ENCODE results near the gene MRTFA.
"Not testable (repeated sequence)": the region's sequence is repeated elsewhere in the genome, so short reads cannot be mapped to it uniquely, and the experiment has no call there.

MRTFA gene

GRCh38 chr22:40625794-40626193 is 10.7 kb downstream of the MRTFA start:
- not testable (repeated sequence) for DNase-seq

- DNase-seq: not testable (repeated sequence)
Measured at GRCh38 chr22:40625281-40625680, 11.2 kb downstream of the MRTFA start.

- DNase-seq: no peak
Measured at GRCh38 chr22:40624770-40625169, 11.7 kb downstream of the MRTFA start.

GRCh38 chr22:40621309-40622151 is 15.0 kb downstream of the MRTFA start:
- no peak for DNase-seq

- no peak for DNase-seq
Measured at GRCh38 chr22:40620464-40621046, 16.0 kb downstream of the MRTFA start.

GRCh38 chr22:40618400-40618799 is 18.1 kb downstream of the MRTFA start:
- no peak for DNase-seq

- DNase-seq: no peak
Measured at GRCh38 chr22:40616578-40616977, 19.9 kb downstream of the MRTFA start.

GRCh38 chr22:40613067-40613466 is 23.5 kb downstream of the MRTFA start:
- DNase-seq: no peak

- no peak for DNase-seq
Measured at GRCh38 chr22:40612291-40612751, 24.2 kb downstream of the MRTFA start.

GRCh38 chr22:40611606-40612005 is 24.9 kb downstream of the MRTFA start:
- no peak for DNase-seq

GRCh38 chr22:40610329-40610850 is 26.1 kb downstream of the MRTFA start:
- no peak for DNase-seq

- DNase-seq: no peak
Measured at GRCh38 chr22:40609216-40609615, 27.3 kb downstream of the MRTFA start.

- no peak for DNase-seq
Measured at GRCh38 chr22:40607506-40607905, 29.0 kb downstream of the MRTFA start.

- DNase-seq: no peak
Measured at GRCh38 chr22:40606306-40606705, 30.2 kb downstream of the MRTFA start.

GRCh38 chr22:40605761-40606160 is 30.8 kb downstream of the MRTFA start:
- no peak for DNase-seq

- no peak for DNase-seq
Measured at GRCh38 chr22:40603088-40603605, 33.4 kb downstream of the MRTFA start.

- DNase-seq: no peak
Measured at GRCh38 chr22:40602231-40602630, 34.3 kb downstream of the MRTFA start.

GRCh38 chr22:40599731-40600130 is 36.8 kb downstream of the MRTFA start:
- DNase-seq: no peak

GRCh38 chr22:40598712-40599111 is 37.8 kb downstream of the MRTFA start:
- not testable (repeated sequence) for DNase-seq

GRCh38 chr22:40597526-40598430 is 38.7 kb downstream of the MRTFA start:
- no peak for DNase-seq

- no peak for DNase-seq
Measured at GRCh38 chr22:40595497-40596234, 40.9 kb downstream of the MRTFA start.

- no peak for DNase-seq
Measured at GRCh38 chr22:40594924-40595323, 41.6 kb downstream of the MRTFA start.
